GM23338 (cell line): Measurements from ENCODE around the gene TIMM22. TPM values are rescaled to one million over a fixed set of nuclear protein-coding genes. Genes with fewer than 3 reads are reported as not detected.

Experiments used
- ATAC-seq: fragments of 200-7000 bp; cut with Tn5 transposase; 3 replicates; pipeline ENCODE4 v1.9.1; 2020
- DNase-seq: peaks from one replicate; pipeline ENCODE4 v3.0.0-alpha.2; 2015; ENCODE audit warnings: low spot score
- H2AFZ ChIP-seq: fragments of 200-600 bp; sonication (generic); 2 replicates; pipeline ENCODE4 v1.8.0; 2016; ENCODE audit warnings: antibody characterized with exemption, mild to moderate bottlenecking, moderate library complexity
- H3F3A ChIP-seq: fragments of 200-600 bp; sonication (generic); replicated peaks from 2 replicates; pipeline ENCODE4 v1.8.0; 2017; ENCODE audit warnings: antibody characterized with exemption, mixed run types, low read depth
- H3K27ac ChIP-seq: fragments of 200-600 bp; sonication (generic); 2 replicates; pipeline ENCODE4 v1.6.1; 2016; ENCODE audit warnings: low read depth
- H3K27me3 ChIP-seq: fragments of 200-600 bp; sonication (generic); 2 replicates; pipeline ENCODE4 v1.8.0; 2016; ENCODE audit warnings: mild to moderate bottlenecking, mixed run types, moderate library complexity; ENCODE audit not compliant: insufficient read depth
- H3K36me3 ChIP-seq: fragments of 200-600 bp; sonication (generic); 2 replicates; pipeline ENCODE4 v1.8.0; 2016; ENCODE audit warnings: mild to moderate bottlenecking; ENCODE audit not compliant: insufficient read depth
- H3K4me1 ChIP-seq: fragments of 200-600 bp; sonication (generic); 2 replicates; pipeline ENCODE4 v1.8.0; 2016; ENCODE audit warnings: mild to moderate bottlenecking, moderate library complexity; ENCODE audit not compliant: insufficient read depth
- H3K4me2 ChIP-seq: fragments of 200-600 bp; sonication (generic); 2 replicates; pipeline ENCODE4 v1.7.1; 2017; ENCODE audit warnings: mixed run types
- H3K4me3 ChIP-seq: fragments of 200-600 bp; sonication (generic); 2 replicates; pipeline ENCODE4 v1.6.1; 2016; ENCODE audit warnings: mixed run types
- H3K79me2 ChIP-seq: fragments of 200-600 bp; sonication (generic); replicated peaks from 2 replicates; pipeline ENCODE4 v1.8.0; 2017; ENCODE audit warnings: mild to moderate bottlenecking; ENCODE audit not compliant: insufficient read depth
- H3K9me2 ChIP-seq: fragments of 200-600 bp; sonication (generic); 2 replicates; pipeline ENCODE4 v1.8.0; 2017; ENCODE audit not compliant: insufficient read depth
- H4K20me1 ChIP-seq: fragments of 200-600 bp; sonication (generic); replicated peaks from 2 replicates; pipeline ENCODE4 v1.8.0; 2017; ENCODE audit warnings: mild to moderate bottlenecking; ENCODE audit not compliant: insufficient read depth
- H3K27ac Mint-ChIP-seq: 2 replicates; pipeline ENCODE4 v1.8.0; 2020; ENCODE audit warnings: inconsistent platforms, mild to moderate bottlenecking, moderate library complexity, mixed read lengths
- H3K27me3 Mint-ChIP-seq: 3 replicates; pipeline ENCODE4 v1.8.0; 2022; ENCODE audit warnings: low read depth, mild to moderate bottlenecking, moderate library complexity, mixed read lengths, inconsistent platforms; ENCODE audit not compliant: insufficient read depth, poor library complexity
- H3K36me3 Mint-ChIP-seq: 3 replicates; pipeline ENCODE4 v1.8.0; 2021; ENCODE audit warnings: low read depth, mild to moderate bottlenecking, inconsistent platforms, moderate library complexity, mixed read lengths
- H3K4me1 Mint-ChIP-seq: 3 replicates; pipeline ENCODE4 v1.8.0; 2020; ENCODE audit warnings: mild to moderate bottlenecking, inconsistent platforms, mixed read lengths
- H3K4me3 Mint-ChIP-seq: 3 replicates; pipeline ENCODE4 v1.8.0; 2021; ENCODE audit warnings: moderate library complexity, mild to moderate bottlenecking, inconsistent platforms, mixed read lengths
- H3K9me3 Mint-ChIP-seq: 3 replicates; pipeline ENCODE4 v1.8.0; 2020; ENCODE audit warnings: moderate library complexity, mild to moderate bottlenecking, inconsistent platforms, mixed read lengths
- CREB1 ChIP-seq: fragments of 250-450 bp; sonication (Bioruptor Pico); IDR thresholded peaks from 2 replicates; pipeline ENCODE4 v1.5.0; 2020; ENCODE audit warnings: low read depth, mild to moderate bottlenecking, moderate library complexity
- EZH2 ChIP-seq: fragments of 200-600 bp; sonication (generic); IDR thresholded peaks from one replicate; pipeline ENCODE4 v1.8.0; 2017; ENCODE audit warnings: antibody characterized with exemption, mild to moderate bottlenecking, low read depth; ENCODE audit not compliant: unreplicated experiment
- EZH2phosphoT487 ChIP-seq: fragments of 200-600 bp; sonication (generic); IDR thresholded peaks from one replicate; pipeline ENCODE4 v1.8.1; 2018; ENCODE audit warnings: antibody characterized with exemption; ENCODE audit not compliant: unreplicated experiment
- JUNB ChIP-seq: IDR thresholded peaks from one replicate; pipeline ENCODE4 v1.6.1; 2016; ENCODE audit warnings: antibody characterized with exemption; ENCODE audit not compliant: unreplicated experiment
- NANOG ChIP-seq: IDR thresholded peaks from 2 replicates; pipeline ENCODE4 v1.6.1; 2016; ENCODE audit warnings: antibody characterized with exemption, borderline replicate concordance
- POLR2AphosphoS5 ChIP-seq: IDR thresholded peaks from 2 replicates; pipeline ENCODE4 v1.6.1; 2016; ENCODE audit warnings: antibody characterized with exemption, low read depth
- STAT1 ChIP-seq: IDR thresholded peaks from one replicate; pipeline ENCODE4 v1.6.1; 2016; ENCODE audit warnings: antibody characterized with exemption; ENCODE audit not compliant: unreplicated experiment
- ZNF114 ChIP-seq: fragments of 250-450 bp; sonication (Bioruptor Pico); IDR thresholded peaks from 2 replicates; pipeline ENCODE4 v1.5.0; 2020; ENCODE audit warnings: mild to moderate bottlenecking, moderate library complexity
- ZNF331 ChIP-seq: fragments of 250-450 bp; sonication (Bioruptor Pico); IDR thresholded peaks from 2 replicates; pipeline ENCODE4 v1.5.0; 2020; ENCODE audit warnings: low read depth, mild to moderate bottlenecking, moderate library complexity
- polyA plus RNA-seq: library from polyadenylated mRNA; unstranded; fragments of >200 nt; fragmentation: Nextera tagmentation; extraction: Ambion mirVana; gene quantifications from 2 replicates; pipeline ENCODE4 v1.2.1, GENCODE V29; 2016
- total RNA-seq: library from RNA; depleted of rRNA; stranded (reverse); fragments of >200 nt; shearing (Covaris generic); gene quantifications from 2 replicates; pipeline ENCODE4 v1.2.3, GENCODE V29; 2014
- TF ChIP-seq, protein P1 (sequence below): IDR thresholded peaks from one replicate; pipeline ENCODE4 v1.6.1; 2018; ENCODE audit warnings: antibody characterized with exemption; ENCODE audit not compliant: unreplicated experiment
- TF ChIP-seq, protein P2 (sequence below), 2 experiments: fragments of 200-600 bp in 1 of 2; sonication (generic) in 1 of 2; conservative IDR thresholded peaks; 2 replicates each; pipeline versions ENCODE4 v1.5.1 to v1.6.1; 2016 to 2017; ENCODE audit warnings: antibody characterized with exemption in 2 of 2, low read depth in 2 of 2, mild to moderate bottlenecking in 2 of 2, moderate library complexity in 1 of 2

TIMM22 gene
- total and polyA plus RNA-seq, 2 experiments from 2014 or later: 21.9 to 24.4 TPM

DNA sequence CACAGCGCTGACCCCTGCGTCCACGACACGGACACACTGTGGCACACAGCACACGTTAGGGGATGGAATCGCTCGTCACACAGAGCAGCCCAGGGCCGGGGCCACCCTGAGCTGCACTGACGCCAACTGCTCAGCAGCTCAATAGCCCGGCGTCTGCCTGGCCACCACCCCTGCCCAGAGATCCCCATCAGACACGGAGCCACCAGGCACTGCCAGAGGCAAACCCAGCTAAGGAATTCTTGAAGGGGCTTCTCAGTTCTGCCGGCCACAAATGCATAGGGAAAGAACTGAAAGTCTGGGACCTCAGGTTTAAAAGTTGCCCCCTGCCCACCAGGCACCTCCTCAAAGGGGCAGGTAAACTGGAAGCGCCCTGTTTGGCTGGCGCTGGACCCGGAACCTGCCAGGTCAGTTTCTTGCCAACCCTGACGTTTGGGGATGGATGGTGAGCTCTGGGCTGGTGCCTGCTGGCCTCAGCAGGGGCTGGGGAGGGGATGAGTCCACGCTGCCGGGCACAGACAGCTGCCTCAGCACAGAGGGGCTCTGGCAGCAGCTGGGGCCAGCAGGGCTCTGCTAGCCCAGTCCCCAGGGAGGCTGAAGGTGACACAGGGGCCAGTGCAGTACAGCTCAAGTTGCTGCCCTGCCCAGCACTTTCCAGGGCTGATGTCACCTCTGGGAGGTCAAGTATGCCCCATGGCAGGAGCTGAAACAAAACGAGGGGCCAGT lies 33.2 kb downstream of the TIMM22 start:
- no peaks in the 10 kb centered on the region; the same call in 1 of the 3 replicates for H3K9me3 Mint-ChIP-seq
- Histone ChIP-seq H3K79me2 (no peaks in the 10 kb centered on the region), H3K36me3 (no peaks in the 10 kb centered on the region), H4K20me1 (no peaks in the 10 kb centered on the region; the same call in 1 of the 2 replicates), H3K4me3 (no peak overlapping the region), H3F3A (no peaks in the 10 kb centered on the region), H3K27ac (no peak overlapping the region), H2AFZ (no peak overlapping the region), H3K9me2 (no peaks in the 10 kb centered on the region), H3K27me3 (no peaks in the 10 kb centered on the region; the same call in 1 of the 2 replicates), H3K4me1 (no peaks in the 10 kb centered on the region), H3K4me2 (no peak overlapping the region)
- no peak for DNase-seq
- no peak overlapping the region for H3K4me3 Mint-ChIP-seq
- TF ChIP-seq, protein P1, sequence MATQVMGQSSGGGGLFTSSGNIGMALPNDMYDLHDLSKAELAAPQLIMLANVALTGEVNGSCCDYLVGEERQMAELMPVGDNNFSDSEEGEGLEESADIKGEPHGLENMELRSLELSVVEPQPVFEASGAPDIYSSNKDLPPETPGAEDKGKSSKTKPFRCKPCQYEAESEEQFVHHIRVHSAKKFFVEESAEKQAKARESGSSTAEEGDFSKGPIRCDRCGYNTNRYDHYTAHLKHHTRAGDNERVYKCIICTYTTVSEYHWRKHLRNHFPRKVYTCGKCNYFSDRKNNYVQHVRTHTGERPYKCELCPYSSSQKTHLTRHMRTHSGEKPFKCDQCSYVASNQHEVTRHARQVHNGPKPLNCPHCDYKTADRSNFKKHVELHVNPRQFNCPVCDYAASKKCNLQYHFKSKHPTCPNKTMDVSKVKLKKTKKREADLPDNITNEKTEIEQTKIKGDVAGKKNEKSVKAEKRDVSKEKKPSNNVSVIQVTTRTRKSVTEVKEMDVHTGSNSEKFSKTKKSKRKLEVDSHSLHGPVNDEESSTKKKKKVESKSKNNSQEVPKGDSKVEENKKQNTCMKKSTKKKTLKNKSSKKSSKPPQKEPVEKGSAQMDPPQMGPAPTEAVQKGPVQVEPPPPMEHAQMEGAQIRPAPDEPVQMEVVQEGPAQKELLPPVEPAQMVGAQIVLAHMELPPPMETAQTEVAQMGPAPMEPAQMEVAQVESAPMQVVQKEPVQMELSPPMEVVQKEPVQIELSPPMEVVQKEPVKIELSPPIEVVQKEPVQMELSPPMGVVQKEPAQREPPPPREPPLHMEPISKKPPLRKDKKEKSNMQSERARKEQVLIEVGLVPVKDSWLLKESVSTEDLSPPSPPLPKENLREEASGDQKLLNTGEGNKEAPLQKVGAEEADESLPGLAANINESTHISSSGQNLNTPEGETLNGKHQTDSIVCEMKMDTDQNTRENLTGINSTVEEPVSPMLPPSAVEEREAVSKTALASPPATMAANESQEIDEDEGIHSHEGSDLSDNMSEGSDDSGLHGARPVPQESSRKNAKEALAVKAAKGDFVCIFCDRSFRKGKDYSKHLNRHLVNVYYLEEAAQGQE: no peak
- TF ChIP-seq POLR2AphosphoS5 (no peak), JUNB (no peak), EZH2phosphoT487 (no peak), CREB1 (CRISPR knock-in tag) (no peak), NANOG (no peak), ZNF114 (no peak), STAT1 (no peak), EZH2 (no peak), ZNF331 (CRISPR knock-in tag) (no peak)
- TF ChIP-seq, protein P2, sequence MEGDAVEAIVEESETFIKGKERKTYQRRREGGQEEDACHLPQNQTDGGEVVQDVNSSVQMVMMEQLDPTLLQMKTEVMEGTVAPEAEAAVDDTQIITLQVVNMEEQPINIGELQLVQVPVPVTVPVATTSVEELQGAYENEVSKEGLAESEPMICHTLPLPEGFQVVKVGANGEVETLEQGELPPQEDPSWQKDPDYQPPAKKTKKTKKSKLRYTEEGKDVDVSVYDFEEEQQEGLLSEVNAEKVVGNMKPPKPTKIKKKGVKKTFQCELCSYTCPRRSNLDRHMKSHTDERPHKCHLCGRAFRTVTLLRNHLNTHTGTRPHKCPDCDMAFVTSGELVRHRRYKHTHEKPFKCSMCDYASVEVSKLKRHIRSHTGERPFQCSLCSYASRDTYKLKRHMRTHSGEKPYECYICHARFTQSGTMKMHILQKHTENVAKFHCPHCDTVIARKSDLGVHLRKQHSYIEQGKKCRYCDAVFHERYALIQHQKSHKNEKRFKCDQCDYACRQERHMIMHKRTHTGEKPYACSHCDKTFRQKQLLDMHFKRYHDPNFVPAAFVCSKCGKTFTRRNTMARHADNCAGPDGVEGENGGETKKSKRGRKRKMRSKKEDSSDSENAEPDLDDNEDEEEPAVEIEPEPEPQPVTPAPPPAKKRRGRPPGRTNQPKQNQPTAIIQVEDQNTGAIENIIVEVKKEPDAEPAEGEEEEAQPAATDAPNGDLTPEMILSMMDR (conservative IDR thresholded peaks at IDR 0.05; ENCODE audit: low read depth in 2 of 2): no peak
- H3K27me3 Mint-ChIP-seq: peaks cover 8% of the 10 kb centered on the region
- ATAC-seq: no peak
- no peak overlapping the region for H3K27ac Mint-ChIP-seq
- peaks cover 8% of the 10 kb centered on the region; the same call in 2 of the 3 replicates for H3K4me1 Mint-ChIP-seq
- 0 out of 3 replicates have a peak, but pooled peaks cover 3% of the 10 kb centered on the region for H3K36me3 Mint-ChIP-seq
